ENCODE data around the gene ZNF343. TPM values are rescaled to one million over a fixed set of nuclear protein-coding genes. Genes with fewer than 3 reads are reported as not detected.

ZNF343 gene
- polyA plus RNA-seq, 1 of the 3 experiments (the other 2 are of a cell fraction), result 11.0 TPM

- TF ChIP-seq CTCF (IDR thresholded peaks at IDR 0.05) (no peak), FOXM1 (IDR thresholded peaks at IDR 0.05; ENCODE audit: low read depth) (no peak), ZBTB33 (IDR thresholded peaks at IDR 0.05; ENCODE audit: borderline replicate concordance, low read depth) (no peak), RCOR1 (IDR thresholded peaks at IDR 0.05; ENCODE audit: low read length) (no peak), NRF1 (IDR thresholded peaks at IDR 0.05; ENCODE audit: low read depth, low read length) (no peak), JUND (IDR thresholded peaks at IDR 0.05) (no peak), TAF1 (IDR thresholded peaks at IDR 0.05; ENCODE audit: borderline replicate concordance, low read depth, low read length) (no peak)
These were observed 61.9 kb downstream of the ZNF343 start (continued) for GRCh38 chr20:2446845-2447244.

Small RNA genes within 50 kb of the gene (small RNA-seq; reads per million reads assigned to genes)
- gene RF00019, result 0 reads per million in 7 experiments

Other genes starting within 250 kb of the ZNF343 start
- not detected in 2 replicates for gene TGM3, start 212.9 kb downstream of the ZNF343 start, polyA plus RNA-seq (2012; rRNA removed)
- not detected in 2 replicates for gene TGM6, start 128.0 kb downstream of the ZNF343 start, polyA plus RNA-seq (2012; rRNA removed)
- gene SNRPB, start 38.1 kb downstream of the ZNF343 start, polyA plus RNA-seq (2012; rRNA removed), result 380 and 455 TPM in 2 replicates
- not detected in 2 replicates for gene TMC2, start 27.7 kb upstream of the ZNF343 start, polyA plus RNA-seq (2012; rRNA removed)
- gene NOP56, start 143.7 kb upstream of the ZNF343 start, polyA plus RNA-seq (2012; rRNA removed), result 158 and 218 TPM in 2 replicates
- 233 and 268 TPM in 2 replicates for gene IDH3B, start 155.3 kb upstream of the ZNF343 start, polyA plus RNA-seq (2012; rRNA removed)
- gene EBF4, start 183.9 kb upstream of the ZNF343 start, polyA plus RNA-seq (2012; rRNA removed), result 15.9 and 20.6 TPM in 2 replicates

Measured in SK-N-SH (cell line).